ENCODE measurements around the gene UNC13C.

UNC13C gene

GRCh38 chr15:54619180-54619579 lies 640.9 kb downstream of the UNC13C start:
- no peak for TF ChIP-seq CTCF (conservative IDR thresholded peaks at IDR 0.05; ENCODE audit: control insufficient read depth, insufficient read depth, low read depth, low read length)
- no peak overlapping the region for H3K4me3 ChIP-seq (ENCODE audit: control insufficient read depth, low read depth, low read length)
- no peak for DNase-seq (ENCODE audit: low read depth)

- DNase-seq (ENCODE audit: low read depth), result no peak
- no peak overlapping the region for H3K4me3 ChIP-seq (ENCODE audit: control insufficient read depth, low read depth, low read length)
- TF ChIP-seq CTCF (conservative IDR thresholded peaks at IDR 0.05; ENCODE audit: control insufficient read depth, insufficient read depth, low read depth, low read length), result no peak
Observed at GRCh38 chr15:54620916-54621315, 642.7 kb downstream of the UNC13C start.

- H3K4me3 ChIP-seq (ENCODE audit: control insufficient read depth, low read depth, low read length), result no peak overlapping the region
- no peak for DNase-seq (ENCODE audit: low read depth)
- no peak for TF ChIP-seq CTCF (conservative IDR thresholded peaks at IDR 0.05; ENCODE audit: control insufficient read depth, insufficient read depth, low read depth, low read length)
Observed at GRCh38 chr15:54636147-54636546, 657.9 kb downstream of the UNC13C start.

GRCh38 chr15:54638666-54639065 lies 660.4 kb downstream of the UNC13C start:
- no peak for TF ChIP-seq CTCF (conservative IDR thresholded peaks at IDR 0.05; ENCODE audit: control insufficient read depth, insufficient read depth, low read depth, low read length)
- no peak for DNase-seq (ENCODE audit: low read depth)

GRCh38 chr15:54640873-54641272 lies 662.6 kb downstream of the UNC13C start:
- TF ChIP-seq CTCF (conservative IDR thresholded peaks at IDR 0.05; ENCODE audit: control insufficient read depth, insufficient read depth, low read depth, low read length), result no peak
- DNase-seq (ENCODE audit: low read depth), result no peak

More at GRCh38 chr15:54638666-54639065, 660.4 kb downstream of the UNC13C start:
- no peak overlapping the region for H3K4me3 ChIP-seq (ENCODE audit: control insufficient read depth, low read depth, low read length)

GRCh38 chr15:54644796-54645195 lies 666.6 kb downstream of the UNC13C start:
- H3K4me3 ChIP-seq (ENCODE audit: control insufficient read depth, low read depth, low read length), result no peak overlapping the region
- no peak for DNase-seq (ENCODE audit: low read depth)
- TF ChIP-seq CTCF (conservative IDR thresholded peaks at IDR 0.05; ENCODE audit: control insufficient read depth, insufficient read depth, low read depth, low read length), result no peak

More at GRCh38 chr15:54640873-54641272, 662.6 kb downstream of the UNC13C start:
- no peak overlapping the region for H3K4me3 ChIP-seq (ENCODE audit: control insufficient read depth, low read depth, low read length)

GRCh38 chr15:54659646-54660045 lies 681.4 kb downstream of the UNC13C start:
- no peak for DNase-seq (ENCODE audit: low read depth)
- no peak overlapping the region for H3K4me3 ChIP-seq (ENCODE audit: control insufficient read depth, low read depth, low read length)
- no peak for TF ChIP-seq CTCF (conservative IDR thresholded peaks at IDR 0.05; ENCODE audit: control insufficient read depth, insufficient read depth, low read depth, low read length)
